HCT116 (cell line): ENCODE measurements around the gene TMCO4. TPM values are rescaled to one million over a fixed set of nuclear protein-coding genes. Genes with fewer than 3 reads are reported as not detected.

Experiments
- ATAC-seq: fragments of 200-7000 bp; cut with Tn5 transposase; 2 replicates; pipeline ENCODE4 v1.9.1; 2020; ENCODE audit warnings: mild to moderate bottlenecking, moderate library complexity
- BruUV-seq: library from RNA; stranded (reverse); fragments of 400-500 nt; replicated peaks from 2 replicates; lab custom pipeline; 2021; lab: Mats Ljungman, UMichigan
- CTCF ChIA-PET: fragments of 300-600 bp; sonication (Branson Sonifier 250); formaldehyde crosslinking; loops from one replicate; lab custom pipeline; 2021; ENCODE audit warnings: antibody characterized with exemption; lab: Charles Lee
- POLR2A ChIA-PET: fragments of 300-600, 350-600 bp; sonication (Branson Sonifier 250); formaldehyde crosslinking; loops from one replicate; lab custom pipeline; 2021; ENCODE audit warnings: antibody characterized with exemption; lab: Charles Lee
- RAD21 ChIA-PET, 2 experiments: fragments of 300-600 bp; sonication (Branson Sonifier 250); formaldehyde crosslinking; loops; one replicate each; lab custom pipeline; 2023; ENCODE audit warnings: low total read pairs in 2 of 2; ENCODE audit not compliant: uncharacterized antibody in 2 of 2, unreplicated experiment in 2 of 2, low non-redundant PET in 1 of 2; lab: Charles Lee
- DNase-seq: peaks from one replicate; pipeline ENCODE4 v3.0.0-alpha.2; 2010; ENCODE audit warnings: low read depth, low spot score
- H2AFZ ChIP-seq: fragments of 200-600 bp; shearing (Covaris generic), sonication (generic); 2 replicates; pipeline ENCODE4 v1.6.1; 2017; ENCODE audit warnings: low read depth, mixed run types, mixed read lengths, antibody characterized with exemption, low read length; ENCODE audit not compliant: poor library complexity, severe bottlenecking
- H3K27ac ChIP-seq: 2 replicates; pipeline ENCODE4 v1.5.1; 2012; ENCODE audit warnings: low read depth, low read length
- H3K27me3 ChIP-seq: fragments of 200-600 bp; sonication (generic); 2 replicates; pipeline ENCODE4 v1.6.1; 2016; ENCODE audit warnings: mixed run types, low read length, mixed read lengths; ENCODE audit not compliant: insufficient read depth
- H3K36me3 ChIP-seq, 2 experiments: fragments of 200-500 bp in 1 of 2; fragments of 200-600 bp in 1 of 2; sonication (Bioruptor generic) in 1 of 2; sonication (generic) in 1 of 2; 2 replicates each; pipeline versions ENCODE4 v1.5.1 to v1.6.1; 2014 to 2016; ENCODE audit warnings: low read length in 2 of 2, inconsistent platforms in 1 of 2, mixed read lengths in 1 of 2, mixed run types in 1 of 2; ENCODE audit not compliant: insufficient read depth in 2 of 2, control insufficient read depth in 1 of 2
- H3K4me1 ChIP-seq, 2 experiments: fragments of 200-600 bp in 1 of 2; sonication (generic) in 1 of 2; 2 replicates each; pipeline versions ENCODE4 v1.5.1 to v1.6.1; 2012 to 2017; ENCODE audit warnings: low read length in 2 of 2, inconsistent platforms in 1 of 2, mild to moderate bottlenecking in 1 of 2, mixed read lengths in 1 of 2, mixed run types in 1 of 2, moderate library complexity in 1 of 2; ENCODE audit not compliant: insufficient read depth in 2 of 2, control insufficient read depth in 1 of 2
- H3K4me2 ChIP-seq: fragments of 200-600 bp; sonication (generic); 2 replicates; pipeline ENCODE4 v1.6.1; 2017; ENCODE audit warnings: mixed run types, low read length, mixed read lengths
- H3K4me3 ChIP-seq, 2 experiments: fragments of 200-600 bp in 1 of 2; sonication (generic) in 1 of 2; replicated peaks in 1 of 2; 2 replicates each; pipeline ENCODE4 v1.5.1; 2011 to 2016; ENCODE audit warnings: low read length in 2 of 2, control low read depth in 1 of 2, low read depth in 1 of 2, mild to moderate bottlenecking in 1 of 2, mixed read lengths in 1 of 2, mixed run types in 1 of 2
- H3K79me2 ChIP-seq: fragments of 200-600 bp; sonication (generic); 2 replicates; pipeline ENCODE4 v1.6.1; 2017; ENCODE audit warnings: mild to moderate bottlenecking, mixed run types, low read length, moderate library complexity, mixed read lengths; ENCODE audit not compliant: insufficient read depth
- H3K9ac ChIP-seq: fragments of 200-600 bp; sonication (generic); 2 replicates; pipeline ENCODE4 v1.6.1; 2016; ENCODE audit warnings: low read length, mixed read lengths
- H3K9me2 ChIP-seq: fragments of 200-600 bp; sonication (generic), shearing (Covaris generic); 2 replicates; pipeline ENCODE4 v1.6.1; 2017; ENCODE audit warnings: mixed run types, mild to moderate bottlenecking, moderate library complexity; ENCODE audit not compliant: insufficient read depth
- H3K9me3 ChIP-seq, 2 experiments: fragments of 200-500 bp in 1 of 2; fragments of 200-600 bp in 1 of 2; sonication (Bioruptor generic) in 1 of 2; sonication (generic) in 1 of 2; 2 replicates each; pipeline ENCODE4 v1.6.1; 2014 to 2017; ENCODE audit warnings: low read length in 2 of 2, mixed read lengths in 2 of 2, inconsistent platforms in 1 of 2, low read depth in 1 of 2, mild to moderate bottlenecking in 1 of 2, mixed run types in 1 of 2, moderate library complexity in 1 of 2; ENCODE audit not compliant: control insufficient read depth in 1 of 2, insufficient read depth in 1 of 2
- H4K20me1 ChIP-seq: fragments of 200-600 bp; sonication (generic), shearing (Covaris generic); 2 replicates; pipeline ENCODE4 v1.6.1; 2017; ENCODE audit warnings: mixed run types, mild to moderate bottlenecking, moderate library complexity; ENCODE audit not compliant: insufficient read depth
- CBX3 ChIP-seq: IDR thresholded peaks from 2 replicates; pipeline ENCODE4 v1.6.1; 2012; ENCODE audit warnings: low read depth
- EGR1 ChIP-seq: IDR thresholded peaks from 2 replicates; pipeline ENCODE4 v1.6.1; 2012; ENCODE audit warnings: low read depth
- ELF1 ChIP-seq: IDR thresholded peaks from 2 replicates; pipeline ENCODE4 v1.6.1; 2012; ENCODE audit warnings: low read depth, borderline replicate concordance
- EZH2 ChIP-seq: fragments of 200-600 bp; sonication (generic); IDR thresholded peaks from 2 replicates; pipeline ENCODE4 v1.6.1; 2017; ENCODE audit warnings: antibody characterized with exemption, mixed run types
- FOSL1 ChIP-seq: IDR thresholded peaks from 2 replicates; pipeline ENCODE4 v1.6.1; 2012; ENCODE audit warnings: low read depth
- JUND ChIP-seq: IDR thresholded peaks from 2 replicates; pipeline ENCODE4 v1.6.1; 2012
- POLR2A ChIP-seq: IDR thresholded peaks from 2 replicates; pipeline ENCODE4 v1.7.0; 2011; ENCODE audit warnings: borderline replicate concordance; ENCODE audit not compliant: insufficient read depth, insufficient read length; ENCODE audit errors: extremely low read depth
- RAD21 ChIP-seq: IDR thresholded peaks from 2 replicates; pipeline ENCODE4 v1.6.1; 2012; ENCODE audit warnings: low read depth, mild to moderate bottlenecking
- SIN3A ChIP-seq: IDR thresholded peaks from 2 replicates; pipeline ENCODE4 v1.6.1; 2012; ENCODE audit warnings: low read depth
- SP1 ChIP-seq: IDR thresholded peaks from 2 replicates; pipeline ENCODE4 v1.6.1; 2012; ENCODE audit warnings: low read depth
- SRF ChIP-seq: IDR thresholded peaks from 2 replicates; pipeline ENCODE4 v1.6.1; 2012; ENCODE audit warnings: low read depth
- TCF7L2 ChIP-seq: IDR thresholded peaks from 2 replicates; pipeline ENCODE4 v1.7.0; 2011; ENCODE audit warnings: borderline replicate concordance, inconsistent platforms; ENCODE audit not compliant: insufficient read depth, insufficient read length; ENCODE audit errors: extremely low read depth
- YY1 ChIP-seq: IDR thresholded peaks from 2 replicates; pipeline ENCODE4 v1.6.1; 2011; ENCODE audit warnings: low read length, low read depth, moderate library complexity, mild to moderate bottlenecking; ENCODE audit not compliant: insufficient replicate concordance; ENCODE audit errors: extremely low read depth
- ZFX ChIP-seq: fragments of 450-650 bp; IDR thresholded peaks from 2 replicates; pipeline ENCODE4 v1.6.1; 2017
- ZNF274 ChIP-seq: fragments of 200-500 bp; sonication (Bioruptor generic); IDR thresholded peaks from 2 replicates; pipeline ENCODE4 v1.6.1; 2014; ENCODE audit warnings: mild to moderate bottlenecking, low read depth, low read length, inconsistent platforms
- intact Hi-C: fragments of 100-400 bp; cut with micrococcal nuclease; formaldehyde crosslinking; loops from 2 replicates; pipeline ENCODE4 v1.10.0; 2022
- total RNA-seq: library from RNA; stranded (reverse); gene quantifications from one replicate; pipeline ENCODE4 v1.2.1, GENCODE V29; 2021; ENCODE audit not compliant: unreplicated experiment
- TF ChIP-seq, protein P1 (sequence below): IDR thresholded peaks from 2 replicates; pipeline ENCODE4 v1.6.1; 2012

TMCO4 gene
- total RNA-seq, 1 experiment from 2014 or later = 12.7 TPM

DNA sequence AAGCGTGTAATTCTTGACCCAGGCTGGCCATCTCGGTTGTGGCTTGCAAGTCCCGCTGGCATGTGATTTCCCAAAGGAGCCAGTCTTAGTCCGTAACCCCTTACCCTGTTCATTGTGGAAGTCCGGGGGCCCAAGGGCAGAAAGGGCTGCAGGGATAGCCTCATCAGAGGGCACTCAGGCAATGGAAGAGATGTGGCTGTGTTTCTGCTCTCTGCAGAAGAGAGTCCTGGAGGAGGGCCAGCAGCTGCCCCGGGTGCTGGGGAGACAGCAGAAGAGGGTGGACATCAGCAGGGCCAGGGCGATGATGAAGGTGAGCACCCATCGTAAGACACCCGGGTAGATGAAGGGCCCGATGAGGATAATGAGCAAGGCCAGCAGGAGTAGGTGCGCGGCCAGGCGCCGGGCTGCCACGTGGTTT is 14.5 kb upstream of the TMCO4 start:
- RAD21 ChIA-PET = no interaction called here
- TF ChIP-seq JUND (no peak), YY1 (no peak), ZFX (no peak), EZH2 (no peak), ZNF274 (no peak), SP1 (no peak), POLR2A (no peak), SRF (no peak), TCF7L2 (no peak), FOSL1 (no peak), SIN3A (no peak), CBX3 (no peak), RAD21 (no peak), EGR1 (no peak)
- TF ChIP-seq, all 23 proteins: peak for 0
- no peaks in the 10 kb centered on the region; a peak in 1 of 4 replicates for H3K4me1 ChIP-seq
- H4K20me1 ChIP-seq = no peaks in the 10 kb centered on the region
- ChIA-PET POLR2A (no interaction called here), CTCF (no interaction called here)
- intact Hi-C loops = loop anchor here (5.0 kb wide), 1 partner anchor 152 kb away; the partner anchor contains the start of gene HTR6
- no peaks in the 10 kb centered on the region for H3K9me3 ChIP-seq
- H3K27me3 ChIP-seq = no peaks in the 10 kb centered on the region
- no peak overlapping the region for H2AFZ ChIP-seq
- BruUV-seq = no TSS peak
- ATAC-seq (no peak), DNase-seq (no peak)
- no peaks in the 10 kb centered on the region for H3K9me2 ChIP-seq
- H3K4me2 ChIP-seq = no peak overlapping the region
- no peaks in the 10 kb centered on the region for H3K79me2 ChIP-seq
- no peak overlapping the region for H3K9ac ChIP-seq
- no peak overlapping the region for H3K27ac ChIP-seq
- H3K4me3 ChIP-seq = no peak overlapping the region
- H3K36me3 ChIP-seq = no peaks in the 10 kb centered on the region

DNA sequence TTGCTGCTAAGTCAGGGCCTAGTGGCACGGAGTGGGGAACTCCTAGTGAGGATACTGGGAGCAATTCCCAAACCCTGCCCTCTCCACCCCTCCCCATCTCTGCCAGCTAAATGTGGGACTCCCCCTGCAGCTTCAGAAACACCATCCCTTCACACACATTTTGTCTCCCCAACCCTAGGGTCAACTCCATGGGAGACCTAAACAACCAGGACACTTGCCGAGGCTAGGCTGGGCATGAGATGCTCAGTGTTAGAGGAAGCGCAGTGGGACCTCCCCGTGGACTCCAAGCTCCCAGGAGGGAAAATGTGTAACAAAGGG is 13.9 kb upstream of the TMCO4 start:
- no peaks in the 10 kb centered on the region for H3K79me2 ChIP-seq
- RAD21 ChIA-PET = no interaction called here
- no TSS peak for BruUV-seq
- no peak for DNase-seq
- H3K9me3 ChIP-seq = no peaks in the 10 kb centered on the region
- TF ChIP-seq, protein P1, sequence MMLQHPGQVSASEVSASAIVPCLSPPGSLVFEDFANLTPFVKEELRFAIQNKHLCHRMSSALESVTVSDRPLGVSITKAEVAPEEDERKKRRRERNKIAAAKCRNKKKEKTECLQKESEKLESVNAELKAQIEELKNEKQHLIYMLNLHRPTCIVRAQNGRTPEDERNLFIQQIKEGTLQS = no peak
- no peak for TF ChIP-seq JUND
- no peak for TF ChIP-seq POLR2A
- TF ChIP-seq ELF1 = no peak
- CTCF ChIA-PET = no interaction called here
- H3K27ac ChIP-seq = no peak overlapping the region
- H3K4me2 ChIP-seq = no peak overlapping the region
- no peak overlapping the region for H3K4me3 ChIP-seq
- no peak overlapping the region for H2AFZ ChIP-seq
- H4K20me1 ChIP-seq = no peaks in the 10 kb centered on the region
- H3K4me1 ChIP-seq = no peaks in the 10 kb centered on the region; a peak in 1 of 4 replicates
- no peak overlapping the region for H3K9ac ChIP-seq
- no peak for ATAC-seq
- POLR2A ChIA-PET = no interaction called here
- intact Hi-C loops = loop anchor here (5.0 kb wide), 1 partner anchor 151 kb away; the partner anchor contains the start of gene HTR6
- H3K9me2 ChIP-seq = no peaks in the 10 kb centered on the region
- no peaks in the 10 kb centered on the region for H3K36me3 ChIP-seq
- no peaks in the 10 kb centered on the region for H3K27me3 ChIP-seq
